Mesangial cell (primary cell): Measurements from ENCODE around the gene ZNF717. TPM values are rescaled to one million over a fixed set of nuclear protein-coding genes. Genes with fewer than 3 reads are reported as not detected.

Experiments
- total RNA-seq: library from RNA; depleted of rRNA; stranded (reverse); fragments of >200 nt; gene quantifications from 2 replicates; pipeline ENCODE4 v1.2.3, GENCODE V29; 2015

ZNF717 gene
- 3.6 and 9.5 TPM in 2 replicates for total RNA-seq

GRCh38 chr3:75785081-75785755, at the start of gene ZNF717:
TSS of gene ZNF717 (minus strand) at chr3:75785549. CDS start at chr3:75783362, 2,187 bp downstream.

Other genes starting within 250 kb of the ZNF717 start
- not detected in 2 replicates for gene FRG2C, start 121.2 kb downstream of the ZNF717 start, total RNA-seq